ENCODE measurements around the gene GNMT. TPM values are rescaled to one million over a fixed set of nuclear protein-coding genes. Genes with fewer than 3 reads are reported as not detected.
"Not testable (repeated sequence)": the region's sequence is repeated elsewhere in the genome, so short reads cannot be mapped to it uniquely, and the experiment has no call there.

GNMT gene
- total RNA-seq, 1 experiment from 2014 or later = 0.34 TPM

DNA sequence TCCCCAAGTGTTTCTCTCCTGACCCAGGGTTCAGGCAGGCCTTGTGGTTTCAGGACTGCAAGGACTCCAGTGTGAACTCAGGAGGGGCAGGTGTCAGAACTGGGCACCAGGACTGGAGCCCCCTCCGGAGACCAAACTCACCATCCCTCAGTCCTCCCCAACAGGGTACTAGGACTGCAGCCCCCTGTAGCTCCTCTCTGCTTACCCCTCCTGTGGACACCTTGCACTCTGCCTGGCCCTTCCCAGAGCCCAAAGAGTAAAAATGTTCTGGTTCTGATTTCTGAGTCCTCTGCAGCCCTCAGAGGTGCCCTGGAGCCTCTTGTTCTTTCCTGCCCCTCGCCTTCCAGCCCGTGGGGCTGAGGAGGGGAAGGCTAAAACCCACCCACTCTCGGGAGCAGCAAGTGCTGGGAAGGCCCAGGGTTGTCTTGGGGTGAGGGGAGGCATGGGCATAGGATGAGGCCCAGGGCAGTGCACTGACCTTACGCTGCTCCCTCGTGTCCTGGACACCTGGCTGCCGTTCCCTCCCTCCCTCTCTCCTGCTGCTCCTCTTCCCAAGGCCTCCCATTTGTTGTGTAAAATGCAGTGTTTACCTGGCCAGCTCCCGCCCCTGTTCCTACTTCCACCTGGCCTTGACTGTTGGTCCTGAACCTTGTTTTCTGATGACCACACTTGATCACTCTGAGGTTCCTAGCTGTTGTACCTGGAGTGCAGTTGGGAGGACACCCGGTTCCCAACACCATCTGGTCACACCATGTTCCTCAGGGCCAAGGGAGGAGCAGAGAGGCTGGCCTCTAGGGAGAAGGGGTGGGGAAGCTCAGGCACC lies 21.4 kb upstream of the GNMT start:
- in situ Hi-C loops (cut with HindIII; ENCODE audit: low pct_unique_long_range_greater_than_20kb, low sequenced_read_pairs) = no loop called here
- DNase-seq (ENCODE audit: low read depth, low spot score) = no peak

DNA sequence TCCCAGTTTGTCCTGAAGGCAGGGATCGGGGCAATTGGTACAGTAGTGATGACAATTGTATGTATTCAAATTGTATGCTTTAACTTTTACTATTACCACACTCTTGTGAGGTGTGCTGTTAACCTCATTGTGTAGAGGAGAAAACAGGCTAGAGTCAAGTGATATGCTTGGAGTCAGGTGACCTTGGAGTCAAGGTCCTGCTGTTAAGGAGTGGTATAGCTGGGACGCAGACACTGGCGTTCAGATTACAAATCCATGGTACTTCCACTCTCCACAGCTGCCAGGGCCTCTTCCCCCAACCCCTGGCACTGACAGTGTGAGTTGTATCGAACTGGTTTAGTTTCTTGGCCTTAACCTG lies 20.8 kb upstream of the GNMT start:
- in situ Hi-C loops (cut with HindIII; ENCODE audit: low pct_unique_long_range_greater_than_20kb, low sequenced_read_pairs) = no loop called here
- no peak for DNase-seq (ENCODE audit: low read depth, low spot score)

DNA sequence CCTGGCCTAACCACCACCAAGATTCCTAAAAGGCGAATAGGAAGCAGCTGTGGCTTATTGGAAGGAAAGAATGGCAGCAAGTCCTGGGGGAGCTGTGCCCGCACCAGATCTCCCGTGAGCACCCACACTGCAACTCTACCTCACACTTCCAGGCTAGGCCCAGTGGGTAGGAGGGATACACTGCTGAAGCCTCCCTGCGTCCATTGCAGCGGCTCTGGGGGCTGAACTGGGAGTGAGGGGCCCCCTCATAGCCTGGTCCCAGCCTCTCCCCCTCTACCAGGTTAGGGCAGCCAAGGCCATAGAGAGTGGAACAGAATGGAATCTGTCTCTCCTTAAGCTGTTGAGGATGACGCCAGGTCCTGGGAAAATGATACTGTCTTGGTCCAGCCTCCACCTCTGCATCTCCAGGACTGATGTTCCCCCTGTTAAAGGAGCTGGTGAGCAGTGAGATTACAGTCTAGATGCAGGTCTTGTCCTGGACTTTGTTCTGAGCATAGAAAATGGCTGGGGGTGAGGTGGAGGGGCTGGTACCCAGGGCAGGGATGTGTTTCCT lies 20.0 kb upstream of the GNMT start:
- in situ Hi-C loops (cut with HindIII; ENCODE audit: low pct_unique_long_range_greater_than_20kb, low sequenced_read_pairs) = no loop called here
- DNase-seq (ENCODE audit: low read depth, low spot score) = no peak

DNA sequence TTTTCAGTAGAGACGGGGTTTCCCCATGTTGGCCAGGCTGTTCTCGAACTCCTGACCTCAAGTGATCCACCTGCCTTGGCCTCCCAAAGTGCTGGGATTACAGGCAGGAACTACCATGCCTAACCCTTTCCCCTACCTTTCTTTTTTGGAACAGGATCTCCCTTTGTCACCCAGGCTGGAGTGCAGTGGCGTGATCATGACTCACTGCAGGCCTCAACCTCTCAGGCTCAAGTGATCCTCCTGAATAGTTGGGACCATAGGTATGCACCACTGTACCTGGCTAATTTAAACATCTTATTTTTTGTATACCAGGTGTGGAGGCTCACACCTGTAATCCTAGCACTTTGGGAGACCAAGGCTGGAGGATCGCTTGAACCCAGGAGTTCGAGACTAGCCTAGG lies 19.2 kb upstream of the GNMT start:
- DNase-seq (ENCODE audit: low read depth, low spot score); in situ Hi-C loops (cut with HindIII; ENCODE audit: low pct_unique_long_range_greater_than_20kb, low sequenced_read_pairs): not testable (repeated sequence)

DNA sequence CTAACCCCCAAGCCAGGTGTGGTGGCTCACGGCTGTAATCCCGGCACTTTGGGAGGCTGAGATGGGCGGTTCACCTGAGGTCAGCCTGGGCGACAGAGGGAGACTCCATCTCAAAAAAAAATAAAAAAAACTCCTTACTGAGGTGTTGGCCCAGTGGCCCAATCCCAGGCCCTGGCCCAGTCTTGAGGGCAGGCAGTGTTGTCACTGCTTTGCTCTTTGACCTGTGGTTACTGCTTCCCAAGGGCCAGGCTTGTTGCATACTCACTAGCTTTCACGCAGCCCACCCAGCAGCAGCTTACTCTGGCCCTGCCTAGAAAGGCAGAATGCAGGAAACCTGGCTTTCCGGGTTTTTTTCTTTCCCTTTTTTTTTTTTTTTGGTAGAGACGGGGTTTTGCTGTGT lies 18.1 kb upstream of the GNMT start:
- in situ Hi-C loops (cut with HindIII; ENCODE audit: low pct_unique_long_range_greater_than_20kb, low sequenced_read_pairs) = no loop called here
- no peak for DNase-seq (ENCODE audit: low read depth, low spot score)

DNA sequence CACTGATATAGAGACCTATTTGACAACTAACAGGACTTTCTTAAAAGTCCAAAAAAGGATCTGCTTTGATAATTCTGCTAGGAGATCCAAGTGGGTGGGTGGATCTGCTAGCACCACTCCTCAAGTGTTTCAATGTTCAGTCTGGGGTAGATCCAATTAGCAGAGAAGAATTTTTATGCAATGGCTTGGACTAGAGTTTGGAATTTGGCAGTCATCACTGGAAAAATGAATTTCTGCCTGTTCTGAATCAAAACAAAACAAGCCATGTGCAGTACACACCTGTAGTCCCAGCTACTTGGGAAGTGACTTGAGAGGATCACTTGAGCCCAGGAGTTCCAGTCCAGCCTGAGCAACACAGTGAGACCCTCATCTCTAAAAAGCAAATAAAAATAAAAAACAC lies 12.6 kb upstream of the GNMT start:
- in situ Hi-C loops (cut with HindIII; ENCODE audit: low pct_unique_long_range_greater_than_20kb, low sequenced_read_pairs) = no loop called here

DNA sequence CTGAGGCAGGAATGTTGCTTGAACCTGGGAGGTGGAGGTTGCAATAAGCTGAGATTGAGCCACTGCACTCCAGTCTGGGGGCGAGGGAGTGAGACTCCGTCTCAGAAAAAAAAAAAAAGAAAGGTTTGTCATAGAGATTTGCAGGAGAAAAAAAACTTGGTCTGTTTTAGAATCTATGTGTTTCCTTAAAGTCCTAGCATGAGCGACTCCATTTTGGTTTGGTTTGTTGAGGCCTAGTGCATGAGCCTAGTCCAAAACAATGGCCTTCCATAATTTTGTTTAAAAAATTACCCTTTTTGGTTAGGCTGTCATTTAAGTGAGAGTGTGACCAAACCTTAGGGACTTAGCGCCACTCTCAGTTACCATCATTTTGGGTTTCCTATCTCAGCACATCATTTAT lies 8.2 kb upstream of the GNMT start:
- in situ Hi-C loops (cut with HindIII; ENCODE audit: low pct_unique_long_range_greater_than_20kb, low sequenced_read_pairs) = no loop called here
- DNase-seq (ENCODE audit: low read depth, low spot score) = no peak

More for the DNA sequence above, 12.6 kb upstream of the GNMT start:
- DNase-seq (ENCODE audit: low read depth, low spot score) = no peak

DNA sequence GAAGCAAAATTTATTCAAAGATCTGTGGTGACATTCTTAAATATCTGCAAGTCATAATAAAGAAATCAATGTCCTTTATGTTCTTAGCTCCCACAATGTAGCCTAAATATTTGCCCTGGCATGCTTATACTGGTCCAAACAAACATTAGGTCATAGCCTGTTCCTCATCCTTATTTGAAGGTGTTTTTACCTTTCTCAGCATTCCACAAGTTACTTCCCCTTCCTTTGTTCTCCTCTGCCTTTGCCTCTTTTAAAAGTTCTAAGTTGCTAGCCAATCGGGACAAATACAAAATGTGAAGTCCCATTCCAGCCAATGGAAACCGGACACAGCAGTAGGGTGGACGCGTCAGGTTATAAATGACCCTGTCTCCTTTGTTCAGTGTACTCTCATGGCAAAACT lies 6.1 kb upstream of the GNMT start:
- in situ Hi-C loops (cut with HindIII; ENCODE audit: low pct_unique_long_range_greater_than_20kb, low sequenced_read_pairs); DNase-seq (ENCODE audit: low read depth, low spot score): not testable (repeated sequence)

DNA sequence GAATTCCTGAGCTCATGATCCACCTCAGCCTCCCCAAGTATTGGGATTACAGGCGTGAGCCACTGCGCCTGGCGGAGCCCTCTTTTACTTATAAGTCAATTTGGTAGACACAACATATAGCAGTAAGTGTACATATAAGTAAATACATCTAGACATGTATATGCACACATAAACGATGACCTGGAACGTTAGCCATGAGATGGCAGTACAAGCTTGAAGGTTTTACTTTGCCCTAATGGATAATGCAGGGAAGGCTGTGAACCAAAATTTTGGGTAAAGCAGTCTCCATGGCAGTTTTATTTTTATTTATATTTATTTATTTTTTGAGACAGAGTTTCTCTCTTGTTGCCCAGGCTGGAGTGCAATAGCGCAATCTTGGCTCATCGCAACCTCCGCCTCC lies 2.4 kb upstream of the GNMT start:
- in situ Hi-C loops (cut with HindIII; ENCODE audit: low pct_unique_long_range_greater_than_20kb, low sequenced_read_pairs) = no loop called here

DNA sequence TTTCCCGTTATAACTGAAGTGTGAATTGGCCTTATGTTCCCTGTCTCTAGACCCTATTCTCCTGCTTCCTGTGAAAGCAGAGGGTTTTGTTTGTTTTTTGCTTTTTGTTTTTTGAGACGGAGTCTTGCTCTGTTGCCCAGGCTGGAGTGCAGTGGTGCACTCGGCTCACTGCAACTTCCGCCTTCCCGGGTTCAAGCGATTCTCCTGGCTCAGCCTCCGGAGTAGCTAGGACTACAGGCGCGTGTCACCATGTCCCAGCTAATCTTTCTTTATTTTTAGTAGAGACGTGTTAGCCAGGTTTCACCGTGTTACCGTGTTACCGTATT lies 674 bp upstream of the GNMT start:
- in situ Hi-C loops (cut with HindIII; ENCODE audit: low pct_unique_long_range_greater_than_20kb, low sequenced_read_pairs) = no loop called here
- DNase-seq (ENCODE audit: low read depth, low spot score) = no peak

More for the DNA sequence above, 2.4 kb upstream of the GNMT start:
- DNase-seq (ENCODE audit: low read depth, low spot score) = no peak

DNA sequence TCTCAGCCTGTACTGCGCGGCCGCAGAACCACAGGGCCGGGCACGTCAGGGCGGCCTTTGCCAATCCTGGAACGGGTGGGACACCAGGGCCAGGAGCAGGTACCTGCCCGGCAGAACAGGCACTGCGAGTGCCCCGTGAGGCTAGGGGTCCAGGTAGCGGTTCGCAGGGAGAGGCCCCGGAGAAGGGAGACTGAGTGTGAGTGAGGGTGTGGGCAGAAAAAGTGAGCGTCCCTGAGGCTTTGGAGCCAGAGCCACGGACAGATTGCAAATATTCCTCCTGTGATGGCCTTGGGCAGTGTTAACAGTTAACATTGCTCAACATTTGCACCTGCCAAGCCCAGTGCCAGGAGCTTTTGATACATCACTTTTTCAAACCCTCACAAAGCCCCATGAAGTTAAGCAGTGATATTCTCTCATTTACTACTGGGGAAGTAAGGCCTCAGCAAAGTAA lies 491 bp downstream of the GNMT start:
- DNase-seq (ENCODE audit: low read depth, low spot score) = no peak
- in situ Hi-C loops (cut with HindIII; ENCODE audit: low pct_unique_long_range_greater_than_20kb, low sequenced_read_pairs) = no loop called here

DNA sequence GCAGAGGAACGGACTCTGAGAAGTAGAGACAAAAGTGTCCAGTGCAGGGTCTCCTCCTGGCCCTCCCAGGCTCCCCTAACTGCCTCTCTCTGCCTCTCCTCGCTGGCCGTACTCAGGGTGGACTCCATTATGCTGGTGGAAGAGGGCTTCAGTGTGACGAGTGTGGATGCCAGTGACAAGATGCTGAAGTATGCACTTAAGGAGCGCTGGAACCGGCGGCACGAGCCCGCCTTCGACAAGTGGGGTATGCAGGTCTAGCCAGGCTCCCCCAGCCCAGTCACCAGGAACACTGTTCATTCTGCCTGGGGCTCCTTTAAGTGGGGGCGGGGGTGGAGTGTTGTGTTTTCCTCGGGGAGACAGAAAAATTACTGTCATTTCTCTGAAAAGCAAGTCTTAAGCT lies 1.5 kb downstream of the GNMT start:
- no peak for DNase-seq (ENCODE audit: low read depth, low spot score)
- in situ Hi-C loops (cut with HindIII; ENCODE audit: low pct_unique_long_range_greater_than_20kb, low sequenced_read_pairs) = no loop called here

DNA sequence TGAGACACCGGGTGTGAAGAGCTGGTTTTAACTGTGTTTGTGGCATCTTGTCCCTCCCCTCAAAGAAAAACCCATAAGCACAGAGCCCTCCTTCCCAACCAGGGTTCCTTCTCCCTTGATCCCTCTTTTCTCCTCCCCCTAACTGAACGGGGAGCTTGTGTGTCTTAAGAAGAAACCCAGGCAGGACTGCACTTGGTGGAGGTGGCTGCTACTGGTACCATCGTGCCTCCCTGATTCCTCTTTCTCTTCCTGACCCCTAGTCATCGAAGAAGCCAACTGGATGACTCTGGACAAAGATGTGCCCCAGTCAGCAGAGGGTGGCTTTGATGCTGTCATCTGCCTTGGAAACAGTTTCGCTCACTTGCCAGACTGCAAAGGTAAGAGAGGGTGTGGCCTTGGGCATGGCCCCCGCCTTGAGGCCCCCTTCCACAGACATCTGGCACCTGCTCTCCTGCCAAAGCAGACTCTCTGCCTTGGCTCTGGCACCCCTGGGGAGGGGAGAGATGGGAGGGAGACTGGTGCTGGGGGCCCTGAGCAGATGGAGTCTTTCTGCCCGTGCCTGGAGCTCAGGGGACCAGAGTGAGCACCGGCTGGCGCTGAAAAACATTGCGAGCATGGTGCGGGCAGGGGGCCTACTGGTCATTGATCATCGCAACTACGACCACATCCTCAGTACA lies 2.1 kb downstream of the GNMT start:
- DNase-seq (ENCODE audit: low read depth, low spot score) = no peak
- in situ Hi-C loops (cut with HindIII; ENCODE audit: low pct_unique_long_range_greater_than_20kb, low sequenced_read_pairs) = no loop called here

DNA sequence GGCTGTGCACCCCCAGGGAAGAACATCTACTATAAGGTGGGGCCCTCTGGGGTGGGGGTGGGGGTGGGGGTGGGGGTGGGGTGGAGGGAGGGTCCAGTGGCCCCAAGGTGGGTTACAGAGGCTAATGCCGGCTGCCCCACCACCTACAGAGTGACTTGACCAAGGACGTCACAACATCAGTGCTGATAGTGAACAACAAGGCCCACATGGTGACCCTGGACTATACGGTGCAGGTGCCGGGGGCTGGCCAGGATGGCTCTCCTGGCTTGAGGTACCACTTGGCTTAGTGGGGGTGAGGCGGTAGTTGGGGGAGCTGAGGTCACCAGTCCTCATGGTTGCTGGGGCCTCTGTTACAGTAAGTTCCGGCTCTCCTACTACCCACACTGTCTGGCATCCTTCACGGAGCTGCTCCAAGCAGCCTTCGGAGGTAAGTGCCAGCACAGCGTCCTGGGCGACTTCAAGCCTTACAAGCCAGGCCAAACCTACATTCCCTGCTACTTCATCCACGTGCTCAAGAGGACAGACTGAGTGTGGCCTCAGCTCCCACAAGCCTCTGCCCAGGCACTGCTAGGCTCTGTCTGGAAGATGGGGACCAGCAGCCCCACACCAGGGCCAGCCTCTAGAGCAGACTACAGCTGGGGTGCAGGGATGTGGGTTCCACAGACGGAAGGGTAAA lies 2.8 kb downstream of the GNMT start:
- in situ Hi-C loops (cut with HindIII; ENCODE audit: low pct_unique_long_range_greater_than_20kb, low sequenced_read_pairs) = no loop called here

DNA sequence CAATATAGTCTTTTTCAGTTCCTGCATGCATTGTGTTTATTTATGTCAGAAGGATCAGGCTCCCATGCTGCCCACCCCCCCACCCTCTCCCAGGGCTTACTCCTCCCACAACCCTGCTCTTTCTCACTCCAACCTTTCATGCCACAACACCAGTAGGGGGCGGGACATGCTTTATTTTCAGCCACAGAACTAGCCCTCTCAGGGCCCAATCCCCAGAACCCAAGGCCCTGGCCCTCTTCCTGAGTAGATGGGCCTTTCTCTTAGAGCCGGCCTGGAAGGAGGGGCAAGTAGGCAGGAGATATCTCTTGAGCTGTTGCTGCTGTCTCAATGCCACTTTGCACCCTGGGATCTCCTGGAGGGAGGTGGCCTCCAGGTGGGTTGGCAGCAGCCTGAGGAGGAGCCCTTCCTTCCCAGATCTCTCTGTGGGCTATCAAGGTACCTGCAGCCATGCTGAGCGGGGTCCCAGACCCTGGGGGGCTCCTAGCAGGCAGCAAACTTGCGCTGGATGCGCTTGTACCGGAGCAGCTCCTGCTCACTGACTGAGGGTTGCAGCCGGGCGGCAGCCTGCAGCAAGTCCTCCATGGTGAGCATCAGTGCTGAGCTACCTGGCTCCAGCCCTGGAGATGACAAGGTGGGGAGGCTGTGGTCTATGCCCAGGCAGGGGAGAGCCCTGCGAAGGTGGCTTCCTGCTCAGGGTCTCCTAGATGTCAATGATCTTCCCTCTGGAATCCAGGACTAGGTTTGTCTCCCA lies 3.5 kb downstream of the GNMT start:
- in situ Hi-C loops (cut with HindIII; ENCODE audit: low pct_unique_long_range_greater_than_20kb, low sequenced_read_pairs) = no loop called here
- DNase-seq (ENCODE audit: low read depth, low spot score) = peak; percentile 81

More for the DNA sequence above, 2.8 kb downstream of the GNMT start:
- DNase-seq (ENCODE audit: low read depth, low spot score) = no peak

DNA sequence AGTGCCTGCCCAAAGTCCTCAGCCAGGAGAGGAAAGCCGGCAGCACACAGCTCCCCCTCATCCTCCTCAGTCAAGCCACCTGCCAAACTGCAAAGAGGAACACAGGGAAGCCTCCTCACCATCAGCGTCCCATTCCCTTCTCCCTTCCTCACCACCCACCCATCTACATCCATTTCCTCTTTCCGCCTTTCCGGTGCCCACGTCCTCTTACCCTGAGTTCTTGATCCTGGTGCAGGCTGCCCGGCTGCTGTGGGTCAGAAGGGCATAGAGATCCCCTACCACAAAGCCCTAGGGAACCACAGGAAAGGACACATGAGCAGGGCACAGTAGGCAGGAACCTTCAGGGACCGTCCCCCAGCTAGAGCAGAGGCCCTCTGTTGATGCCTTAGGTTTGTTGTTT lies 6.0 kb downstream of the GNMT start:
- in situ Hi-C loops (cut with HindIII; ENCODE audit: low pct_unique_long_range_greater_than_20kb, low sequenced_read_pairs) = no loop called here
- no peak for DNase-seq (ENCODE audit: low read depth, low spot score)

DNA sequence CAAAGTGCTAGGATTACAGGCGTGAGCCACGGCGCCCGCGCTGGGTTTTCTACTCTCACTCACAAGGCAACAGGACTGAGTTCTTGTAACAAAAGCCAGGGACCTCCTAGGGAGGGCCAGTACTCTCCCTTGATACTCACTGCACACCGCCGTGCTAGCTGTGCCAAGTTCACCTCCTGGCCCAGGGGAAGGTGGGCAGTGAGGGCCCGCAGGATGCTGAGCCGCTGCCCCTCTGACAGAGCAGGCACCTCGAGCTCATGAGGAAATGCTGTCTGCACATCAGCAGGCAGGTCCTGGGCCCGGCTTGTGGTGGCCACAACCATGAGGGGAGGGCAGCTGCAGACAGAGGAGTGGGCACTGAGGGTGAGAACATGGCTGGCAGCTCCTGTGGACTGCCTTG lies 6.7 kb downstream of the GNMT start:
- in situ Hi-C loops (cut with HindIII; ENCODE audit: low pct_unique_long_range_greater_than_20kb, low sequenced_read_pairs) = no loop called here
- DNase-seq (ENCODE audit: low read depth, low spot score) = no peak

Measured in SK-MEL-5 (cell line).